ENCODE results near the gene CAB39L. TPM values are rescaled to one million over a fixed set of nuclear protein-coding genes. Genes with fewer than 3 reads are reported as not detected.

The CAB39L gene
- total and polyA plus RNA-seq, 2 of the 4 experiments (the other 2 are of a cell fraction): 8.5 to 16.7 TPM

GRCh38 chr13:49340161-49340560 is 103.7 kb downstream of the CAB39L start:
- Histone ChIP-seq H3K4me3 (ENCODE audit: insufficient read depth, low read depth, low read length) (no peak overlapping the region), H3K23ac (ENCODE audit: low read depth, low read length) (no peak overlapping the region), H2BK20ac (ENCODE audit: low read depth, low read length) (no peak overlapping the region), H2BK5ac (ENCODE audit: low read depth, low read length, poor library complexity, severe bottlenecking) (no peak overlapping the region), H2BK15ac (ENCODE audit: low read depth, low read length) (no peak overlapping the region), H3K27me3 (ENCODE audit: control insufficient read depth, insufficient read depth, low read length) (no peaks in the 10 kb centered on the region), H4K91ac (ENCODE audit: insufficient read depth, low read depth, low read length) (peak overlapping the region; percentile 21; the same call in 1 of the 2 replicates), H3K9ac (ENCODE audit: low read depth, low read length) (no peak overlapping the region), H3K79me1 (ENCODE audit: low read depth in 1 of 2, low read length in 2 of 2) (no peaks in the 10 kb centered on the region), H3K4ac (ENCODE audit: low read depth, low read length) (peak overlapping the region; percentile 16; the same call in 1 of the 2 replicates), H2AFZ (replicated peaks; ENCODE audit: low read length, poor library complexity) (no peak overlapping the region), H4K8ac (ENCODE audit: low read depth in 2 of 2, low read length in 2 of 2) (no peak overlapping the region), H3K18ac (ENCODE audit: low read depth, low read length) (no peak overlapping the region), H3K9me3 (ENCODE audit: control insufficient read depth, insufficient read depth, low read length) (no peaks in the 10 kb centered on the region), H3K27ac (ENCODE audit: insufficient read depth, low read length) (no peak overlapping the region), H2AK5ac (ENCODE audit: low read depth, low read length) (no peak overlapping the region), H2AK9ac (replicated peaks; ENCODE audit: low read depth, low read length, poor library complexity) (no peak overlapping the region), H2BK120ac (ENCODE audit: low read depth, low read length) (no peak overlapping the region; the same call in 1 of the 2 replicates), H3K4me1 (ENCODE audit: control insufficient read depth, insufficient read depth, low read length) (peaks cover 11% of the 10 kb centered on the region; the same call in 1 of the 2 replicates), H3K9me1 (ENCODE audit: insufficient read depth, low read length) (peaks cover 9% of the 10 kb centered on the region), H4K5ac (ENCODE audit: low read depth, low read length) (no peak overlapping the region), H3K56ac (ENCODE audit: extremely low read depth, insufficient read depth, low read length) (no peak overlapping the region), H4K20me1 (ENCODE audit: insufficient read depth, low read length) (no peaks in the 10 kb centered on the region), H3K4me2 (ENCODE audit: low read depth, low read length) (no peak overlapping the region), H3K36me3 (ENCODE audit: control insufficient read depth, insufficient read depth, low read length) (peaks cover 4% of the 10 kb centered on the region; the same call in 1 of the 2 replicates), H3K14ac (replicated peaks; ENCODE audit: low read depth, low read length) (no peak overlapping the region)
- TF ChIP-seq, protein P1, sequence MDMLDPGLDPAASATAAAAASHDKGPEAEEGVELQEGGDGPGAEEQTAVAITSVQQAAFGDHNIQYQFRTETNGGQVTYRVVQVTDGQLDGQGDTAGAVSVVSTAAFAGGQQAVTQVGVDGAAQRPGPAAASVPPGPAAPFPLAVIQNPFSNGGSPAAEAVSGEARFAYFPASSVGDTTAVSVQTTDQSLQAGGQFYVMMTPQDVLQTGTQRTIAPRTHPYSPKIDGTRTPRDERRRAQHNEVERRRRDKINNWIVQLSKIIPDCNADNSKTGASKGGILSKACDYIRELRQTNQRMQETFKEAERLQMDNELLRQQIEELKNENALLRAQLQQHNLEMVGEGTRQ (IDR thresholded peaks at IDR 0.05; ENCODE audit: low read depth, low read length): no peak
- TF ChIP-seq FOS (IDR thresholded peaks at IDR 0.05; ENCODE audit: low read depth, low read length): no peak
- BruUV-seq (replicated peaks): no TSS peak
- ATAC-seq (ENCODE audit: low read depth) (no peak), DNase-seq (no peak)
- CTCF ChIA-PET: no interaction called here
- intact Hi-C loops (cut with micrococcal nuclease) (no loop called here), dilution Hi-C loops (cut with HindIII; ENCODE audit: low sequenced_read_pairs, unreplicated experiment) (no loop called here), in situ Hi-C loops (cut with MboI; ENCODE audit: low sequenced_read_pairs) (no loop called here)
- 80% methylated on average over 1 of the region's 10 CpGs; no CpG with 5 or more reads in 1 of the 2 experiments for WGBS, 2 experiments (ENCODE audit: extremely low coverage in 2 of 2, insufficient read length in 1 of 2)
- POLR2A ChIA-PET (ENCODE audit: unreplicated experiment): no interaction called here
